GM18951 (cell line): ENCODE results near the gene GALNT17.

Experiments
- POLR2A ChIP-seq: IDR thresholded peaks from 4 replicates; pipeline ENCODE4 v1.6.1; 2011; ENCODE audit warnings: mild to moderate bottlenecking; ENCODE audit not compliant: insufficient read length, insufficient read depth; ENCODE audit errors: extremely low read depth
- in situ Hi-C: fragments of 300-500 bp; cut with MboI; formaldehyde crosslinking; loops from one replicate; pipeline ENCODE4 v1.12.0; 2022; ENCODE audit warnings: low sequenced_read_pairs, mixed read lengths, inconsistent platforms; ENCODE audit not compliant: unreplicated experiment

The GALNT17 gene

DNA sequence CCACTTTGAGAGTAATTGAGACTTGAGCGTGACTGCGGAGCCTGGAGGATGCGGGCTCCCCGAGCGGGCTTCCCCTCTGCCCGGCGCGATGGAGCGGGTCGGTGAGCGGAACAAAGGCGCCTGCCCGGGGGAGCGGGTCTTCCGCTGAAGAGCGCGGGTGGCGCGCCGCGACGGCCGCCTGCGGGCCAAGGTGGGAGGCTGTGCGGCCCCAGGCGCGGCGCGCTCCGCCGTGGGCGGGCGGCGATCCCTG is at the start of gene GALNT17:
Gene GALNT17 (plus strand): TSS at position 18 of the 250 bp plus-strand sequence.
- in situ Hi-C loops: no loop called here

DNA sequence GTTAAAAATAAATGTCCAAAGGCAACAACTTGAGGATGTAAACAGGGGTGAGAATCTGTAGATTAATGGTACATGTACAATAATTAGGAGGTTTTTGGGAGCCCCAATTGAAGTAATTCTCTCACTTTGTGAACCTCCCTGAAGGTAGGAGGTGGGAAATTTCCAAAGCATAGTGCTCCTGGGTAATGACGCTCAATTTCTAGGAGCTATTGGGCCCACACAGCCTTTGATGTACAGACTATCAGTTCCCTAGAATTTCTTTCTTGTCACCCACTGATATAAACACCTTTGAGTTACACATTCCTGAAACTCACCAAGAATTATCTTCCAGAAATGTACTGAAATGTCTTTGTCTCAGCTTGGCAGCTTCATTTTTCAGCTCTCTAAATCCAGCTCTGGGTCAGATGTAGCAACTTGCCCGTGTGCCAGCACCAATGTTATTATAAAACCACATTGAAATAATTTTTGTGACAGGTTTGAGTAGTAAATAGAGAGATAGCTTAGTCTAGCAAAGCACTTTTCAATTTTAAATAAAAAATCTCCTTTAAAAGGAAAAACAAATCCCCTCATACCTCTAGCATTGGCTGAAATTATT is 36.6 kb upstream of the GALNT17 start:
- in situ Hi-C loops: no loop called here
- TF ChIP-seq POLR2A: no peak

More for the DNA sequence above, at the start of gene GALNT17:
- TF ChIP-seq POLR2A: no peak

DNA sequence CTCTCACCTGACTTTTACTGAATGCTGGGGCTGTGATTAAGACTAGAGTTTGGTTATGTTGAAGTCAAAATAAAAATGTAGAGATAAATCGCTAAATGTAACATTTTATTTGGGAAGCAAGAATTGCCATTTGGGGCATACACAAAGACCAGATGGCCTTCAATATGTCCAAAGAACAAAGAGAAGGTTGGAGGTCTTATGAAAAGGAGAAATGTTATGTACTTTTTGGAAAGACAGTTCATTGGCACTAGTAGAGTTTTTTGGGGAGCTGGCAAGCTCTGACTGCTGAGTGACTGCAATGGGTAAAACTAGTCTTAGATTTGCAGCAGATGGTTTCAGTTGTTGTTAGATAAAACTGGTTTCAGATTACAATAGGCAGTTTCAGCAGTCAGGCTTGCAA is 35.6 kb upstream of the GALNT17 start:
- in situ Hi-C loops: no loop called here
- TF ChIP-seq POLR2A: no peak

DNA sequence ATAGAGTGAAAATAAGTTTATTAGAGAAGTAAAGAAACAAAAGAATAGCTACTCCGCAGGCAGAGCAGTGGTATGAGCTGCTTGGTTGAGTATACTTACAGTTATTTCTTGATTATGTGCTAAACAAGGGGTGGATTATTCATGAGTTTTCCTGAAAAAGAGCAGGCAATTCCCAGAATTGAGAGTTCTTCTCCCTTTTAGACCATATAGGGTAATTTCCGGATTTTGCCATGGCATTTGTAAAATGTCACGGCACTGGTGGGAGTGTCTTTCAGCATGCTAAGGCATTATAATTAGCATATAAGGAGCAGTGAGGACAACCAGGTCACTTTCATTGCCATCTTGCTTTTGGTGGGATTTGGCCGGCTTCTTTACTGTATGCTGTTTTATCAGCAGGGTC is 25.7 kb upstream of the GALNT17 start:
- no peak for TF ChIP-seq POLR2A
- in situ Hi-C loops: no loop called here

DNA sequence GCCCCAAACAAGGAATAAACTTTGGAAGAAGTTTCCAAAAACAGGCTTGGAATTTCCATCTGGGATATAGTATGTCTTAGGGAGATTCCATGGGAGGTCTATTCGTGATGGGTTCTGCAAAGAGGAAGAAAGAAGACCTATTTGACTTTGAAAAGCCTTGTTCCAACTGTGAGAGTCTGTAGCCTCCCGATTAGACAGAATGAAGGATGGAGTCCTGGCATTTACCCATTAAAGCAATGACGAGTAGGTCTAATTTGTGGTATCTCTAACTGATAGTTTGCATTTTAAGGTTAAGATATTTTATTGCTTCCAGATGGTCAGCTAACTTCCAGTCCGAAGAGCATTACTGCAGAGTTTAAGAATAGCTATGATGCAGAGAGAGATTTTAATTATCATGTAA is 19.5 kb upstream of the GALNT17 start:
- in situ Hi-C loops: no loop called here
- TF ChIP-seq POLR2A: no peak

DNA sequence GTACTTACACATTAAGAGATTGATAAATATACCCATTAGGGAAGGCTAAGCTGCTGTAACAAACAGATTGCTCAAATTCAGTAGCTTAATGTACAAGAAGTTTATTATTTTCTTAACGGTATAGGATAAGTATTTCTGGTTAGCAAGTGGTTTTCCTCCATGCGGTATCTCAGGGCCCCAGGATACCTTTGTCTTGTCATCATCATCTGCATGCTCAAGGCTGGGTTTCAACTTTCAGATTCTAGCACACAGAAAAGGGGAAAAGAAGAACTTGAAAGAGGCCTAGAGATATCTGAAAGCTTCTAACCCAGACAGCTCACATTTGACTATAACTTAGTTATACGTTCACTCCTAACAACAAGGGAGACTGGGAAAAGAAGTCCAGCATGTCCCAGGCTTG is 11.8 kb upstream of the GALNT17 start:
- TF ChIP-seq POLR2A: no peak
- in situ Hi-C loops: no loop called here

DNA sequence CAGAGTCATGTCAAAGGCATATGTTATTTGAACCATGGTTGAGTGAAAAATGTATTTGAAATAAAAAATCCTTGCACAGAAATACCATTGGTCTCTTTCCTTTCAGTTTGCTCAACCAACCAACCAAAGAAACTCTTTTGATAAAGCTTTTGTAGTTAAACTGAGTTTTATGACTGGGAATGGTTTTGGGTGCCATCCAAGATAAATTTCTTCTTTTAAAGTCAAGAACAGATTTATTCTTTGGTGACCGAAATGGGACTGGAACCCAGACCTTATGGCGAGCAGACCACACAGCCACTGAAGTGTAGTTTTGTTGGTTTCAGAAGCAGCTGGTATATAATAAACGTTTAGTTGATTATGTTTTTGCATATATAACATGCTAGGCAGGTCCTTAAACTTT is 2.8 kb upstream of the GALNT17 start:
- in situ Hi-C loops: no loop called here
- TF ChIP-seq POLR2A: no peak

DNA sequence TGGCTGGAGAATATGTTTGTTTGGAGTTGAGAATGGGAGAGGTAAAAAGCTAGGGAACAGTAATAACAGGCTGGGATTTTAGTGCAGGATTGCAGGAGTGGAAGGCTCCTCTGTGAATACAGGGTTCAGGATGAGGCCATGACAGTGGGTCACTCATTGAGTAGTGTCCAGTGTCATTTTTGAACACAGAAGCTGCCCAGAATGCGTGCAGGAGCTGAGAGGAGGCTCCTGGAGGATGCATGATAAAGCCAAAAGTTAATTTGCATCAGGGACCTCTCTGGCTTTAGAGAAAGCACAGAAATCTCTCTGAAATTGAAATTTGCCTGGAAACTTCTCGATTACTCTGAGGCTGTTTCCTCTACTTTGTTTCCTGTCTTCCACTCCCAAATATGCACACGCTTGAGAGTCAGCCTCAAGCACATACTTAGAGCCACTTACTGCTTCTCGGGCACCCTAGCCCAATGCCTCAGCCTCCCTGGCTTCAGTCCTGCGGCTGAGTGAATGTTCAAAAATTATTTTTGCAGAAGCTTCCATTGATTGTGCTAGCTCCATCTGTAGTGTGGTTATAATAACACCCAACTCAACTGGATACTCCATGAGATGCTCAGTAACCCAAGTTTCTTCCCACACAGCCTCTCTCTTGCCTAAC is 1.8 kb upstream of the GALNT17 start:
- in situ Hi-C loops: no loop called here
- TF ChIP-seq POLR2A: no peak

DNA sequence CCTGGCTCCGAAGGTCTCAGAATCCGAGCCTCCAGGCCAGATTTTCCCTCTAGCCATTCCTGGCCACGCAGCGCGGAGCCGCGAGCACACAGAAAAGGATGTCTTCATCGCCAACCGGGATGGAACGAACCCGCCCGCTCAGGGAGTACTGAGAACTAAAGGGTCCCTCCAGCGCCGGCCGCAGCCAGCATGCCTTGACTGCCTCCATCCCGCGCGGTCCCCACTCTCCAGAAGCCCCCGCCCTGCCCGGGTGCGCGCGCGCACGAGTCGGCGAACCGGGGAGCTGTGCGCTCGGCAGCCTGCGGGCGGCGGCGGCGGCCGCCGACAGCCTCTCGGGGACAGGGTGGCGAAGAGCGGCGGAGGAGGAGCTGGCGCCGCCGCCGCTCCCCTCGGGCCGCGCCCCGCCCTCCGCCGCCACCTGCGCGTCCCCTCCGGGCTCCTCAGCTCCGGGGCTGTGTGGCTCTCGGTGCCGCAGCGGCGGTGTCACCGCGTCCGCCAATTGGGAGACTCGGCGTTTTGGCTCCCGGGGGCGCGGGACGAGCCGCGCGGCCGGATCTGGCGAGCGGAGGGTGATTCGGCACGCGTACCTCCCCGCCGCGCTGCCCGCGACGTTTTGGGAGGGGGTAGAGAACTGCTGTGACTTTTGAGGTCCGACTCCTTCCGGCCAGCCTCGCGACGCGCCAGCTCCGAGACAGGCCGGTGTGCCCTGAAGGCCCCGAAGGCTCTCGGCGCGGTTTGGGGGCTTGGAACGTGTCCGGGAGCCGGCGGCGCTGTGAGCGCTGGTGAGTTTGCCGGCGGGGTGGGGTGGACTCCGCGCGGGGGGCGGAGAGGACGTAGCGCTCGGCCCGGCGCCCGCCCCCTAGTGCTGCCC is 453 bp upstream of the GALNT17 start:
- TF ChIP-seq POLR2A: no peak
- in situ Hi-C loops: no loop called here

DNA sequence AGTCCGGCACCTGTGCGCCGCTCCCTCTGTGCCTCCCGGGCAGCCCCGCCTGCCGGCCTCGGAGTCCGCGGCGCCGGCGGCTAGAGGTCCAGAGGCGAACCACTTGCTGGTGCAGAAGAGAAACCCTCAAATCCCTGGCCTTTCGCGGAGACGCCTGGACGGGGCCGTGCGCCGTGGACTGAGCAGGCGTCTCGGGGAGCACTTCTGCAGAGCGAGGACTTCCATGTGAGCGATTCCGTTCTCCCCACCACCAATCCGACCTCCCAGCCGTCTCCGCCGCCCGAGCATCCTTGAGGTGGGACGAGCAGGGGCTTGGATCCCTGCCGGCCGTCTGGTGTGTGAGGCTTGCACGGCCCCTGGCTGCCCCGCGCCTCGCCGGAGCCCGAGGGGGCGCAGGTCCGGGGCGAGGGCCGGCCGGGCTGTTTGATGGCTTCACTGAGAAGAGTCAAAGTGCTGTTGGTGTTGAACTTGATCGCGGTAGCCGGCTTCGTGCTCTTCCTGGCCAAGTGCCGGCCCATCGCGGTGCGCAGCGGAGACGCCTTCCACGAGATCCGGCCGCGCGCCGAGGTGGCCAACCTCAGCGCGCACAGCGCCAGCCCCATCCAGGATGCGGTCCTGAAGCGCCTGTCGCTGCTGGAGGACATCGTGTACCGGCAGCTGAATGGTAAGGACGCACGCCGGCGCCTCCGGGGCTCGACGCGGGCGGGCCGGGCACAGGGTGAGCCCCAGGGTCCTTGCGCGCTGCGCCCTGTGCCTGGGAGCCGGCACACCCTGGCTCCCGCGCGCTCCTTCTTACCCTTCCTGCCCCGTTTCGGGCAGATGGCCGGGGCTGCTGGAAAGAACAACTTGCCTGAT is 660 bp downstream of the GALNT17 start:
- TF ChIP-seq POLR2A: no peak
- in situ Hi-C loops: no loop called here

DNA sequence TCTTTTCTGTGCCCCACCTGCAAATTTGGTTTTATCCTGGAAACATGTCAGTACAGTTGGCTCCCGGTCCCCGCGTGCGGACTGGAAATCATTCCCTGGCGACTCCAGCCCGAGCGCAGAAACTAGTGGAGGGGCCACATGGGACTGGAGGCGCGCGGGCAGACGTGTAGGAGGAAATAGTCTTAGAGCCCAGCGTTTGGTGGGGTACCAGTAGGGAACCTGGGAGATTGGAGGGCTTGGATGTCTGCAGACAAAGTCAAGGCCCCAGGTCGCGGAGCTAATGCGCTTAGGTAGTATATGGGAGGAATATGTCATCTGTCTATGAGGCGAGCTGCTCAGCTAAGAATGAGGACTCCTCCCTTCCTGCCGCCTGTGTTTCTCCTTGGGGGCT is 1.3 kb downstream of the GALNT17 start:
- TF ChIP-seq POLR2A: no peak
- in situ Hi-C loops: no loop called here

DNA sequence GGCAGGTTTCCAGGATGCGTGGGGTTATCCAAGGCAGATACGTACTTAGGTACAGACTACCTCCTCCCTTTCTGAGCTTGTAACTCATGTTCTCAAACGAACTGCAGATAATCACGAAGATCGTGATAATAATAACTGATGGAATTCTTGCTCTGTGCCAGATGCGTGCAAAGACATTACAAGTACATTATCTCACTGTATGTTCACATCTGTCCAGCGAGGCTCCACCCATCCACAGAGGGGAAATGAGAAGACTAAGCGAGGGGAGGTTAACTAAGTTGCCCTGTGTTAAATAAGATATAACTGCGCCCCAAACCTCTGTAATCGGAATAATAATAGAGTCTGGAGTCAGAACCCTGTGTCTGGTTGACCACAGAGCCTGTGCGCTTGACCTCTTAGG is 1.9 kb downstream of the GALNT17 start:
- TF ChIP-seq POLR2A: no peak
- in situ Hi-C loops: no loop called here

DNA sequence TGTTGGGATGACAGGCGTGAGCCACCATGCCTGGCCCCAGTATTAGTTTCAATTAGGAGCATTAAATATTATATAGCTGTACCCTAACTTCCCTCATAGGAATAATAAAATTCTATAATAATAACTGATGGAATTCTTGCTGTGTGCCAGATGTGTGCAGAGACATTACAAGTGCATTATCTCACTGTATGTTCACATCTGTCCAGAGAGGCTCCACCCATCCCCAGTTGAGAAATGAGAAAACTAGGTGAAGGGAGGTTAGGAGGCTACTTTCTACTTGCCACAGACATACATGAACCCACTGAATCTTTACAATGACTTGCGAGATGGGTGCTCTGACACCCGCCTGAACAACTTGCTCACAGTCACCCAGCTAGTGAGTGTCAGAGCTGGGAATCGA is 3.2 kb downstream of the GALNT17 start:
- no peak for TF ChIP-seq POLR2A
- in situ Hi-C loops: no loop called here
